GM19193 (cell line): ENCODE measurements around the gene TECPR1.

ENCODE experiments used
- POLR2A ChIP-seq: IDR thresholded peaks from 4 replicates; pipeline ENCODE4 v1.6.1; 2011; ENCODE audit not compliant: insufficient read depth, insufficient read length; ENCODE audit errors: extremely low read depth

TECPR1 gene

GRCh38 chr7:98178321-98178720 lies 73.7 kb downstream of the TECPR1 start:
- TF ChIP-seq POLR2A: no peak

DNA sequence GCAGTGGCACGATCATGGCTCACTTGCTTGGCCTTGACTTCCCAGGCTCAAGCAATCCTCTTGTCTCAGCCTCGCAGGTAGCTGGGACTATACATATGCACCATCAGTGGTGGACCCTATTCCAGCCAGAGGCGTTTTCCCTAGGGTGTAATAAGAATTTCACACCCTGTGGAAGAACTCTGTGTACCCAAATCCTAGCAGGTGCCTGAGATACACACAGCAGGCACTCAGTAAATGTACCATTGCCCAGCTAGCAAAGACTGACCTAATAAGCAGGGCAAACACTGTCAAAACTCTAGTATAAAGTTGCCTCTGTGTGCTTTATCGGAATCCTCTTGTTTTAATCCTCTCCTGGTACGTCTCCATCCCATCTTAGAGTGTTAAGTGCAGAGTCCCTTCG lies 74.5 kb downstream of the TECPR1 start:
- no peak for TF ChIP-seq POLR2A

DNA sequence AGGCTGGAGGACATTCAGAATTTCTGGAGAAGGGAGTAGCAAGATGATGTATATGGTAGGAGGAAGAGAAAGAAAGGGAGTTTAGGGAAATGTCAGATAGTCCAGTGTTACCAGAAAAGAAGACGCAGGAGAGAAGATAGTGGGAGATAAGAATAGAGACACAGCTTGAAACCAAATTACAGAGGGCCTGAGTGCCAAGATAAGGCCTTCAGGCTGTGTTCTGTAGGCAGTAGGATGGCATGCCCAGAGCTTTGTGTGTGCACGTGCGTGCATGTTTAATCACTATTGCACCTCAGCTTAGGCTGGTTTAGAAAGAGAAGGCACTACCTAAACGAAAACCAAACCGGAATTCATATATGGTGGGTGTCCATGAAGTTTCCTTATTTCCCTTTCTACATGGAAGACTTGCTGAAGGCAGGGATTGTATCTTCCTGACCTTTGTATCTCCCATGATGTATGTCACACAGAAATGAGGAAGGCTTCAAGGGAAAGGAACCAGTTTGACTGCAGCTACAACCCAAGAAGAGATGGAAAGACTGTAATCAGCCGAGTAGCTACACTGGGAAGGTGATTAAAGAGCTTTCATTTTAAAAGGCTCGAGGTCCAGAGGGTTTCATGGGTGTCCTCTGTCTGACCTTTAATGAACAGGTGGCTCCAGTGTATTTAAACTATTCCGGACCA lies 76.6 kb downstream of the TECPR1 start:
- no peak for TF ChIP-seq POLR2A

DNA sequence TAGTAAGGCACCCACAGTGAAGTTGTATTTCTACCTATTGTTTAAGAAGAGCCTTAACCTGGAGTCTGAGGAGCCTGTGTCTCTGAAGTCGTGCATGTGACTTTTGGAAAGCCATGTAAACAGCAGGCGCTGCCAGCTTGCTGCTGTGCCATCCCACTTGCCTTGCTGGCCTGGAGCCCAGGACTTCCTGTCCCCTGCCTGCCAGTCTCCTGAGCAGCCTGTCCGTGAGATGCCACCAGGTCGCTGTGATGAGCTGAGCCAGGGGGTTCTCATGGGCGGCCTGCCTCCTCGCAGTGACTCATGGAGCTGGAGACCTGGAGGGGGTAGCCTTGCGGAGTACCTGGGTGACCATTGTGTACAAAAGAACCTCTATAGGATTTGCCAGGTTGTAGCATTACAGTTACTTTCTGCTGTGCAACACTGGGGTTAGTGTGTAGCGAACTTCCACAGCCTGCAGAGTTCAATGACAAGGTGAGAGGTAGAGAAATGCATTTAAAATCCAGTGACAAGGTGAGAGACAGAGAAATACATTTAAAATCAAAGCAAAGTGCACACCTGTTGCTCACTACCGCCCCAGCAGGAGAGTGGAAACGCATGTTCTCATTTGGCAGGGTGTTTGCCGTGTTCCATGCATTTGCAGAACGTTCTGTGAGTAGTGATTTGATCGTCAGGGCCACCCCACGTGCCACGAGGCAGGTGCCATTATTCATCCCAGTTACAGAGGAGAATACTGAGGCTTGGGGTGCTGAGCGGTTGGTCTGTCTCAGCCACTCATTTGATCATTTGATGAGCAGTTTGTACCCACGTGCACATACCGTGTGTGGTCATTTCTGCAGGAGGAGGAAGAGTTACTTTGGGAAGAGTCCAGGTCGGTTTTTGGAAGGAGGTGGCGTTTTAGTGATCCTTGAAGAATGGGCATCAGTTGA lies 77.4 kb downstream of the TECPR1 start:
- TF ChIP-seq POLR2A: no peak

DNA sequence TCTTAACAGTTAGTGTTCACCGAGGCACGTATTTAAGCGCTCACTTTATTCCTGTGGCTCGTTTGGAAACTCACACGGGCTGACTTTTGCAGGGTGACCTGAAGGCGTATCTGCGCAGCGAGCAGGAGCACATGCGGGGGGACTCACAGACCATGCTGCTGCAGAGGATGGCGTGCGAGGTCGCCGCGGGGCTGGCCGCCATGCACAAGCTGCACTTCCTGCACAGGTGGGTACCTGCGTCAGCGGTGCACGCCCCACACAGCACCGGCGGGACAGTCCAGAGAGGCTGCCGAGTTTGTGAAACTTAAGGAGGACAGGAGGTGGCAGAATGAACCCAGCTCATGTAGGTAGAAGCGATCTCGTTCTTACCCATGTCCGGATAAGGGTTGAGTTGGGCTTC lies 80.6 kb downstream of the TECPR1 start:
- TF ChIP-seq POLR2A: no peak

DNA sequence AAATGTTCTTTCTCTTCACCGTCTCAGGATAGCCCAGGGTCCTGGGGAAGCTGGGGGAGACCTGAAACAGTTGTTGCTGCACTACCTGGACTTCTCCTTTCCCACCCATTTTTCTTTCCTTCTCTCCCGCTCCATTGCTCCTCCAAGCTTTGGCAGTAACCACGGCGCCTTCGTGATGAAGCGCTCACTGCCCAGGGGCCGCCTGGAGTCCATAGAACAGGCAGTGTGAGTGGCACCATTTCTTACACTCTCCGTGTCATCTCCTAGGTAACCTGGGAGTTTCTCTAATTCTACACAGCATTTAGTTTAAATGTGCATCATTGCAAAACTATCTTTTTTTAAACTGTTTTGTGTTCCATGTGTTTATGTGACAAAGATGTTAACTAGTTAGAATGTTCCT lies 81.1 kb downstream of the TECPR1 start:
- no peak for TF ChIP-seq POLR2A

GRCh38 chr7:98168904-98169621 lies 83.0 kb downstream of the TECPR1 start:
- TF ChIP-seq POLR2A: no peak

GRCh38 chr7:98168181-98168903 lies 83.7 kb downstream of the TECPR1 start:
- no peak for TF ChIP-seq POLR2A

- no peak for TF ChIP-seq POLR2A
Observed at GRCh38 chr7:98167653-98168052, 84.4 kb downstream of the TECPR1 start.

DNA sequence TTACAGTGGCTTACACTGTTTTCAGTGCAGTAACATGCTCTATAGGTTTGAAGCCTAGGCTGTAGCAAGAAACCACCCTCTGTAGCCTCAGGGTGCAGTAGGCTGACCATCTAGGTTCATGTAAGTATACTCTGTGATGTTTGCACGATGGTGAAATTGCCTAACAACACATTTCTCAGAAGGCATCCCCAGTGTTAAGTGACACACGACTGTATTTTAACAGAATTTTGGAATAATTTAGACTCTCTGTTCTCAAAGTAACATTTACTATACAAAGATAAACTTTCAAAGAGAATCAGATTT lies 85.4 kb downstream of the TECPR1 start:
- TF ChIP-seq POLR2A: no peak

- no peak for TF ChIP-seq POLR2A
Observed at GRCh38 chr7:98165827-98166667, 86.0 kb downstream of the TECPR1 start.
